Medulla oblongata (tissue), 1 donor: ENCODE measurements around the gene ZNF558.
"Not testable (repeated sequence)": the region's sequence is repeated elsewhere in the genome, so short reads cannot be mapped to it uniquely, and the experiment has no call there.

ENCODE experiments used
- DNase-seq: peaks from one replicate; pipeline ENCODE4 v3.0.0-alpha.2; 2015; ENCODE audit errors: extremely low spot score

ZNF558 gene

DNA sequence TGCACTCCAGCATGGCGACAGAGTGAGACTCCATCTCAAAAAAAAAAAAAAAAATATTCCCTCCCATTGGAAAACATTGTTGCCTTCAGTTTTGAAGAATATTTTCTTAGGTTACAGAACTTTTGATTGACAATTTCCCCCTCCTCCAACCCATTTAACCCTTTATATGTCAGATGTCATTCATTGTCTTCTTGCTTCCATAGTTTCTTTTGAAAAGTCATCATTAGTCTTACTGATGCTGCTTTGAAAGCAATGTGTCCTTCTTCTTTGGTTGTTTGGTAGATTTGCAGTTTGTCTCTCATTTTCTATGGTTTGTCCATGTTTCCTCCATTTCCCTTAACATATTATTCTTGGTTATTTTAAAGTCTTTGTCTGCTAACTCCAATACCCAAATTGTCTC, 25.4 kb downstream of the ZNF558 start:
- no peak for DNase-seq

DNA sequence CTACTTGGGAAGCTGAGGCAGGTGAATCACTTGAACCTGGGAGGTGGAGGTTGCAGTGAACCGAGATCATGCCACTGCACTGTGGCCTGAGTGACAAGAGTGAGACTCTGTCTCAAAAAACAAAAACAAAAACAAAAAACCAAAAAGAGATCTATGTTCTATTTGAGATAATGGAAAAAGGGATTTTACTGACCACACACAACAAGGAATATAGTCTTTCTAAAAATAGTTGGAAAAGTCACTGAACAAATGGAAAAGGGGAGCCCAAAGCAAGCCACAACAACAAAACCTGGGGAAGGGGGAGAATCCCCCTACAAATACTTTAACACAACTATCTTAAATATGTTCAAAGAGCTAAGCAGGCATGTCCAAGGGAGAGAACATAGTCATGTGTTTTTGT, 37.3 kb downstream of the ZNF558 start:
- DNase-seq = no peak

DNA sequence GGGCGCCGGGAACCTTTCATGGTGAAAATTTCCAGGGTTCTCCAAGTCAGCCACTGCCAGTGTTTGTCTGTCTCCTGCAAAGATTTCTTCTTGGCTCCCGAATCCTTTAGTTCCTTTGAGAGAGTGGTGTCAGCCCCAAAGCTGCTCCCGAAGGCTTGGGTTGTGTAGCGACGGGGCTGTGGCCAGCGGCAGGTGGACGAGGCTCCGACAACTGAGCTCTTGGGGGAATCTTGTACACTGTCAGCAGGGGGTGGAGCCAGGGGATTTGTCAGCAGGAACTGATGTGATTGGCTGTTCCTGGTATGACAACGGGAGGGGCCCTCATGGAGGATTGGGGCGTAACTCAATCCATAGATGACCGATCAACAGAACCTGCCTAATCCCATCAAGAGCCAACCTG, 58.5 kb downstream of the ZNF558 start:
- not testable (repeated sequence) for DNase-seq

DNA sequence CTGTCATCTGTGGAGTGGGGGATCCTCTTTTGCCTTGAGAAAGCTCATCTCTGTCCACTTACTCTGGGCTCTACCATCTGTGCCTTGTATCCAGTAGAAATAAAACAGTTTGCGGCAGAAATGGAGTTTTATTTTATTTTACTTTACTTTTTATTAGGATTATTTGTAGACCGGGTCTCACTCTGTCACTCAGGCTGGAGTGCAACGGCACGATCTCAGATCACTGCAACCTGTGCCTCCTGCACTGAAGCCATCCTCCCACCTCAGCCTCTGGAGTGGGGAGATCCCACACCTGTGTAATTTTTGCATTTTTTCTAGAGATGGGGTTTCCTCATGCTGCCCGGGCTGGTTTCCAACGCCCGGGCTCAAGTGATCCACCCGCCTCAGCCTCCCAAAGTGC, 62.8 kb downstream of the ZNF558 start:
- not testable (repeated sequence) for DNase-seq

DNA sequence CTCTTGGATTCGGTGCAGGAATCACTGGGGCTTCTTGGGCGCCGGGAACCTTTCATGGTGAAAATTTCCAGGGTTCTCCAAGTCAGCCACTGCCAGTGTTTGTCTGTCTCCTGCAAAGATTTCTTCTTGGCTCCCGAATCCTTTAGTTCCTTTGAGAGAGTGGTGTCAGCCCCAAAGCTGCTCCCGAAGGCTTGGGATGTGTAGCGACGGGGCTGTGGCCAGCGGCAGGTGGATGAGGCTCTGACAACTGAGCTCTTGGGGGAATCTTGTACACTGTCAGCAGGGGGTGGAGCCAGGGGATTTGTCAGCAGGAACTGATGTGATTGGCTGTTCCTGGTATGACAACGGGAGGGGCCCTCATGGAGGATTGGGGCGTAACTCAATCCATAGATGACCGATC, 64.8 kb downstream of the ZNF558 start:
- not testable (repeated sequence) for DNase-seq
